ENCODE measurements around the gene PALB2.

PALB2 gene

GRCh38 chr16:23581764-23582163 is 59.3 kb downstream of the PALB2 start:
- no peak for DNase-seq (ENCODE audit: low spot score)

GRCh38 chr16:23580391-23580790 is 60.7 kb downstream of the PALB2 start:
- no peak for DNase-seq (ENCODE audit: low spot score)

GRCh38 chr16:23579371-23579770 is 61.7 kb downstream of the PALB2 start:
- DNase-seq (ENCODE audit: low spot score) = no peak

- no peak for DNase-seq (ENCODE audit: low spot score)
These were observed 62.8 kb downstream of the PALB2 start for GRCh38 chr16:23578101-23578830.

DNA sequence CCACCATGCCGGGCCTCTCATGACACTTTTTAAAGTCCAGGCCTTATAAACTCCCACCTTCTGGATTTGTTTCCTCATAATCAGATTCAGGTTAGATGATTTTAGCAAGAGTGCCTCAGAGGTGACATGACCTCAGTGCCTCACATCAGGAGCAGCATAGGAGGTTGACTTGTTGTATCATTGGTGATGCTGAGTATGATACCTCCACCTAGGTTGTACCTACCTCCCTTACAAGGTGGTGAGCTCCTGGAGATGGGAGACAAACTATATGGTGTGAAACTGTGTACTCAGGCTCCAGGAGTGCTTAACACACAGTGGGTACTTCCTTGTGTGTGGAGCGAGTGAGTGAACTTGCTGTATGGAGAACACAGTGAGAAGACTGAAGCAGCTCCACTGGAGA is 63.6 kb downstream of the PALB2 start:
- no peak for DNase-seq (ENCODE audit: low spot score)

- no peak for DNase-seq (ENCODE audit: low spot score)
These were observed 65.3 kb downstream of the PALB2 start for GRCh38 chr16:23575834-23576233.

DNA sequence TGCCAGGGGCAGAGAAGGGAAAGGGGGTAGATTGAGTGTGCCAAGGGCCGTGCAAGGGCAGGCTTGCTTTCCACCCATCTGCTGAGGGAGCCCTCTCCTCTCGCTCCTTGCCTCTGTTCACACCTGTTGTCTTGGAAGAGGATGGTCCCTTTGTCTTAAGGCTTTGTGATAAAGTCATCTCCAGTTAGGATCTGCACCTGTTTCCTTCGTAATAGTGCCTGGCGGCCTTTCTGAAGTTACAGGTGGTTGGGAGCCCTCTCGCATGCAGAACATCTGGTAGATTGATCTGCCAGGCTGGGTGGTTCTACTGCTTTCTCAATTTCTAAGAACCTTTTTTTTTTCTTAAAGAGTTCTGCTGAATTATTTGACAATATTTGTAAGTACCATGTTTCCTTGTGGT is 67.3 kb downstream of the PALB2 start:
- DNase-seq (ENCODE audit: low spot score) = no peak

DNA sequence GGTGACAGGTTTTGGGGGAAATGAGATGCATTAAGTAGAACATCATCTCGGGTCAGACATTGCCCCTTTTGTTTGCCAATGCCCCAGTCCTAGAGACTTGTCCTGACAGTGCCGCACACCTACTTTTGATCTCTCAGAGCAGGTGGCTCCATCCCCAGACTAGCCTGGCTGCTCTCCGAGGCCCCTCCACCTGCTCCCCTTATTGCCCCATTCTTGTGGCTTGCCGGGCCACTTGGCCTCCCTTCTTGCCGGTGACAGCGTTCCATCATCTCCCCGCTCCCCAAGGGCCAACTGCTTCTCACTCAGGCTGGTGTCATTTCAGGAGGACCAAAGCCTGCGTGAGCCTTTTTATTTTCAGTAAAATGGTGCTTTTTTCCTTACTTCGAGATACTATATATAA is 68.7 kb downstream of the PALB2 start:
- no peak for DNase-seq (ENCODE audit: low spot score)

- DNase-seq (ENCODE audit: low spot score) = no peak
These were observed 69.2 kb downstream of the PALB2 start for GRCh38 chr16:23571895-23572294.

- no peak for DNase-seq (ENCODE audit: low spot score)
These were observed 70.0 kb downstream of the PALB2 start for GRCh38 chr16:23570992-23571632.

- DNase-seq (ENCODE audit: low spot score) = no peak
These were observed 73.5 kb downstream of the PALB2 start for GRCh38 chr16:23567602-23568001.

- DNase-seq (ENCODE audit: low spot score) = no peak
These were observed 74.4 kb downstream of the PALB2 start for GRCh38 chr16:23566724-23567123.

DNA sequence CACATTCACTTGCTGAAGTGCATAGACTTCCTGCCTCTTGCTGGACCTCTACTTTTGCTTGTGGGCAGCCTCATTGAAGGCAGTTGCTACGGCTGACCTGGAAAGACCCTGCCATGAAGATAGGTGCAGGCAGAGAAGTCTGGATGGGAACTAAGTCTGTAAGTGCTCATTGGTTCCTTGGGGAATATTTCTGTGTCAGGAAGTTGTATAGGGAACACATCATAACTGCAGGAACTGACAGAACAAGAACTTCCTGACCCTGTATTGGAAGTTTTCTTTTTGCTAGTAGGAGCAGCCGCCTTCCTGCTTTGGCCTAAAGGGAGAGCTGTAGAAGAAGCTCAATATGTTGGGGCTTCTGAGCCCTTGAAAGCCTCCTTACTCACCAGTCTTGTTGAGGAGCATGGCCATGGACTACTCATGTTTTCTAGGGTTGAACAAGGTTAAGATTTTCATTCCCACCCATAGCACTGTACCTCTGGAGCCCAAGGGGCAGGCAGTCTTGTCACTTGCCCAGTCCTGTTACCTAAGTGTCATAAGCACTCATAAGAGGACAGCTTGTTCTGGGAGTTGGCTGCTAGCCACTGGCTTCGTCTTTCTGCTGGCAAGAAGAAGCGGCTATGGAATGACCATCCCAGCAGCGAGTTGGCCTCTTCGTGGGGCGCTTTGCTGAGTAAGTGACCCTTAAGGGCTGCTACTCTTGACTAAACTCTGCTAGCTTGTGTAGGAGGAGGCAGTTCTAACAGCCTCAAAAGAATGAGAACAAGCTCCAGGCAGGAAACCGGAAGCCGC is 76.3 kb downstream of the PALB2 start:
- no peak for DNase-seq (ENCODE audit: low spot score)

- DNase-seq (ENCODE audit: low spot score) = no peak
These were observed 77.9 kb downstream of the PALB2 start for GRCh38 chr16:23563186-23563585.

GRCh38 chr16:23562505-23562904 is 78.6 kb downstream of the PALB2 start:
- DNase-seq (ENCODE audit: low spot score) = no peak

DNA sequence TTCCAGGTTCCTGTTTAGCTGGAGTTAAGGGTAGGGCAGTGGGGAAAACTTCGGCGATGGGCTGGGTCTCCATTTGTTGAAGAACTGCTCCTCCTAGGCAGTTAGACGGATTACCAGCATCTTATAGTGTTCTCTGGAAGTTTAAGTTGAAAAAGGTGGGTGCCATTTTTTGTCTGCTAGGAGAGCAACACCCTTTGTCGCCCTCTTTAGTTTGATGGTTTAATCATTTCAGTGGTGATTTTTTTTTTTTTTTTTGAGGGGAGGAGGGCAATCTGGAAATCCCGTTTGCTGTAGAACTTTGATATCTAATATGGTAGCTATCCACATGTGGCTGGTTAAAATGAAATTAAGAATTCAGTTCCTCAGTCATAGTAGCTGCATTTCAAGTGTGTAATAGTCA is 79.5 kb downstream of the PALB2 start:
- DNase-seq (ENCODE audit: low spot score) = no peak

GRCh38 chr16:23557779-23558702 is 83.1 kb downstream of the PALB2 start:
- peak; percentile 7 for DNase-seq (ENCODE audit: low spot score)

DNA sequence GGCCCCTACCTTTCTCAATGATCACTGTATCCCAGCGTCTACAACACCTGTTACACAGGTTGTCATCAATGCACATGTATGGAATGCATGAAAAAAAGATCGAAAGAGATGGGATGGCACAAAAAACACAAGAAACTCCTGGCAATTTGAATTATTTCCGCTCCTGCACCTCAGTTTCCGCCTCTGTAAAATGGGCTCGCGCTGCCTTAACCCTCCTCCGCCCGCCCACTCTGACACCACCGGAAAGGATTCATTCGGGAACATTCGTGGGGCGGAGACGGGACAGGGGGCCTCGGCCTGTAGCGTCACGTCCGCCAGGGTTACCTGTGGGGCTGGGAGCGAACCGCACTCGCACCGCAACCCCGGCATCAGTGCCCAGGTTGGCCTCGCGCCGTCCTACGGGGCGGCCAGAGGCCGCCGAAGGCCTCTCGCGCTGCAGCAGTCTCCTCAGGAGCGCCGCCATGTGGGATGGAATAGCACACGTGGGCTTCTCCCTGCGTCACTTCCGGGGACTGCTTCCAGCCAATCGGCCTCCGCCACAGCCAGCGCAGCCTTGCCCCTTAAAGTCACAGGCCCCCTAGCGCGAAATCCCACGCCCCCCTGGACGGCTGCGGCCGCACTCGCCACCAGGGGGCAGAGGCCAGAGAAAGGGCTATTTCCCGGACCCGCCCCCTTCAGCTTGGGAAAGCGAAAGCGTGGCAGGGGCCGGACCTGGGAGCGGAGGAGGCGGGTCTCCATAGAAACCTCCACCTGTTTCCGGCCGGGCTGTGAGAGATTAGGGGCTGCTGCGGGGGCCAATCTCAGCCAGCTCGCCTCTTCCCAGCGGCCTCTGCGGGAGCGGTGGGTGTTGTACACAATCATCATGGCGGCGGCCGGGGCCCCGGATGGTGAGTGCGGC is 84.0 kb downstream of the PALB2 start, which contains the start of the genes EARS2 and UBFD1:
Gene EARS2, minus strand, starts transcription at position 470 of the 898 bp plus-strand sequence. Its CDS starts 7 bp downstream, at position 463.
Gene UBFD1, plus strand, starts transcription at position 847 of the 898 bp plus-strand sequence. Its CDS starts 16 bp downstream, at position 863.
- peak; percentile 95 for DNase-seq (ENCODE audit: low spot score)

DNA sequence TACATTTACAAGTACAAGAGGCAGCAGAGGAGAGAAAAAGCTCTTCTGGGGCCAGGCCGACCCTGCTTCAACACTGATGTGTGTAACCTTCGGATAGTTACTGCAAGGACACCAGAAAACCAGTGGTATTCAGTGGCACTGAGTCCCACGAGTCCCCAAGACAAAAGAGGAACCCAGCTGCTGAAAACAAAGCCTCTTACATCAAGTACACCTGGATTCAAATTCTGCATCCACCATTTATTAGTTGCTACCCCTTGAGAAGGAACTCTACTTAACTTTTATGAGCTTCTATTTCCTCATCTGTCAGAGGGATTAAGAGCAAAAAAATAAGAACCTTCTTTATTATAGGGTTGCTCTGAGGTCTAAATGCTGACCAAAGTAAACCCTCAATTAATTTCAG is 86.6 kb downstream of the PALB2 start:
- DNase-seq (ENCODE audit: low spot score) = no peak
